HG03520 (cell line): Measurements from ENCODE around the gene GDAP2.
"Not testable (repeated sequence)": the region's sequence is repeated elsewhere in the genome, so short reads cannot be mapped to it uniquely, and the experiment has no call there.

Source experiments
- ATAC-seq: cut with Tn5 transposase; IDR thresholded peaks from one replicate; pipeline ENCODE4 v1.9.1; 2021; ENCODE audit warnings: mild to moderate bottlenecking, moderate library complexity; ENCODE audit not compliant: unreplicated experiment

GDAP2 gene, protein sequence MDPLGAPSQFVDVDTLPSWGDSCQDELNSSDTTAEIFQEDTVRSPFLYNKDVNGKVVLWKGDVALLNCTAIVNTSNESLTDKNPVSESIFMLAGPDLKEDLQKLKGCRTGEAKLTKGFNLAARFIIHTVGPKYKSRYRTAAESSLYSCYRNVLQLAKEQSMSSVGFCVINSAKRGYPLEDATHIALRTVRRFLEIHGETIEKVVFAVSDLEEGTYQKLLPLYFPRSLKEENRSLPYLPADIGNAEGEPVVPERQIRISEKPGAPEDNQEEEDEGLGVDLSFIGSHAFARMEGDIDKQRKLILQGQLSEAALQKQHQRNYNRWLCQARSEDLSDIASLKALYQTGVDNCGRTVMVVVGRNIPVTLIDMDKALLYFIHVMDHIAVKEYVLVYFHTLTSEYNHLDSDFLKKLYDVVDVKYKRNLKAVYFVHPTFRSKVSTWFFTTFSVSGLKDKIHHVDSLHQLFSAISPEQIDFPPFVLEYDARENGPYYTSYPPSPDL

GRCh38 chr1:117929343-117930172, at the start of gene GDAP2, which contains the start of gene WDR3:
TSS of gene GDAP2 (minus strand) at chr1:117929621. CDS start at chr1:117920357, 9,264 bp downstream.
TSS of gene WDR3 (plus strand) at chr1:117929739. CDS start at chr1:117933320, 3,581 bp downstream.
- ATAC-seq, result peak; percentile 94

GRCh38 chr1:117976381-117976780, 47.0 kb upstream of the GDAP2 start:
- no peak for ATAC-seq

DNA sequence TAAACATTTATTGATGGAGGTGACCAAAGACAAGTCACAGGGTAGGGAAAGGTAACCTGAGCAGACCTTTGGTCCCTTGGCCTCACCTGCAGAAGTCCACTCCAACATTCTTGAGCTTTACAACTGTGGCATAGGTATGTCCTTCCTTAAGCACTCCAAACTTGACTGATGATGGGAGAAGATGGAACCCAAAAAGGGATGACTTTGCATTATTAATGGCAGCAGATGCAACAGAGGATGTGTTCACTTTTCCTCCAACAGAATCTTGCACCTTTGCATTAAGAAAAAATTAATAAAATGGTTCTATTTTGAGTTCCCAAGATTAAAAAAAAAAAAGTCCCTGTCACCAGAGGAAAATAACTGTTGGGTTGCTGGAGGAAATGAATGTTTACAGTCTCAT, 42.4 kb upstream of the GDAP2 start:
- no peak for ATAC-seq

- ATAC-seq, result no peak
These were observed 40.8 kb upstream of the GDAP2 start for GRCh38 chr1:117970252-117970651.

GRCh38 chr1:117967881-117968280, 38.5 kb upstream of the GDAP2 start:
- ATAC-seq, result no peak

- no peak for ATAC-seq
These were observed 38.1 kb upstream of the GDAP2 start for GRCh38 chr1:117967477-117967876.

- no peak for ATAC-seq
These were observed 35.0 kb upstream of the GDAP2 start for GRCh38 chr1:117964290-117965038.

DNA sequence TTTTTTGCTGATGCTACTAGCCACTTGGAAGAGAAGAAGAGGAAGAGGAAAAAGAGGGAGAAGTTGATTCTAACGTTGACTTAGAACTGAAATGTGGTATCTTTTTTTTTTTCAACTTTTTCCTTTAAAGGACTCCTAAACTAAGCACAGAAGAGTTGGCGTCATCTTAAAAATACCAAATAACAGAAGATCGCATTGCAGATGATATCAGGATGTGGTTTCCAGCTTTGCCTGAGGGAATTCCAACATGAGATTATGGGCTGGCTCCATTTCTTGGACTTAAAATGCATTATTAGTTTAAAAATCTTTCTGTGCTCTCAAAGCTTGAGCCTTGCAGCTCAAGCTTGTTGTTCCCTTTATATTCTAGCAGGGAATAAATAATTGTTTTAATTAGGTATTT, 29.9 kb upstream of the GDAP2 start:
- no peak for ATAC-seq

DNA sequence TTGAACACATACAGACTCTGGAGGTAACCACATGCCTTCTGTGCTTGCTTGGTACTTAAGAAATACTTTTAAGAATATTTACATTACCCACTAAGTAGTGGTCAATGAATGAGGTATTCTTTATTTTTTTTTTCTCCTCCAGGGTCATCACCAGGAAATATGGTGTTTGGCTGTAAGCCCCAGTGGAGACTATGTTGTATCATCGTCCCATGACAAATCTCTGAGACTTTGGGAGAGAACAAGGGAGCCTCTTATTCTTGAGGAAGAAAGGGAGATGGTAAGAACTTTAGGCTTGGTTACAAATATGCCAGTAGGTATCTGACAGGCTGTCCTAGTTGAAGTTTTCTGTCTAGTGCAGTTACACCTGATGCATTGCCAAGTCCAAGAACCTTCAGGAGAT, 23.0 kb upstream of the GDAP2 start:
- ATAC-seq, result no peak

- ATAC-seq, result no peak
These were observed 12.9 kb upstream of the GDAP2 start for GRCh38 chr1:117942293-117942692.

DNA sequence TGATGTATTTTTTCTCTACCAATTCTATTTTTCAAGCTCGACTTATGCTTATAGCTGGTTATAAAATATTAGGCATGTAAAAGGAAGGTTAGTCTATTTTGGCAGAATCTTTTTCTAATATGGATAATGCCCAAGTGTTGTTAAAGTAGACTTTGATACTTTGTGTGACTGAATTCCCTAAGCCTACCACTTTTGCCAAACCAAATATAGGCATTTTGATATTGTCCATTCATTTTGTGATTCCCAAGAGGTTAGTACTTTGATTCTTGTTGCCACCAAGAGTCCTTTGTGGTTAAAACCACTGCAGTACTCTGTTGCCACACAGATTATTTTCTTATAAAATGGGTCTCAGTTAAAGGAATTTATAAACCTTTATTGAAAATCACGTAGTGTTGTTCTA, 4.3 kb upstream of the GDAP2 start:
- ATAC-seq, result no peak

DNA sequence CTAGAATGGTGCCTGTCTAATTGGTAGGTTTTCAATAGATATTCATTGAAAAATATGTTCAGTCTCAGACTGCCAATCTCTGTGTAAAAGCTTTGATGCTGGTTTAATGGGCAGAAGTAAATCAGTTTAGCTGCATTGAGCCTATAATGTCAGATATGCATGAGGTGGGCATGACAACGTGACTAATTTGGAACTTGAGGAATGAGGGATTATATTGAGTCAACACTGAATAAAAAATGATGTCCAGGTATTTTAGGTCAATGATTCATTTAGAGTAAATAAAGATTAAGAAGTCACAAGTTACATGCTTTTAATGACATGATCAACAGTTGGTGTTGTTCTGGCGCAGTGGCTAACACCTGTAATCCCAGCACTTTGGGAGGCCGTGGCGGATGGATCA, 3.2 kb upstream of the GDAP2 start:
- no peak for ATAC-seq

DNA sequence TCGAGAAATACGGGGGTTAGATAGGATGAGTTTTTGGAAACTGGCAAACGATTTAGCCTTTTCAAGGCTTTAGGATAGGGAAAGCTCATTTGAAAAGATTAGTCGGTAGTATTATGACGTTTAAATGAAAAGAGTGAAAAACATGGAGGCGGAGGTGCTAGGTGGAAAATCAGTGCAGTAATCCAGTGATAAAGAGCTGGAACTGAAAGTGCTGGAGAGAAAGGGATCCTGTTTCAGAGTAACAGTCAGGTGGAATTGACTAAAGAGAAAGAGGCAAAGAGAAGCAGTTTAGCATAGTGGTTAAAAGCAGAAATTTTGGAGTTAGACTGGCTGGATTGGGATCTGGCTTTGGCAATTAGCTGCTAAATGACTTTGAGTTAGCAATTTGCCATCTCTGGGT, 1.1 kb upstream of the GDAP2 start:
- ATAC-seq, result no peak

GRCh38 chr1:117930173-117930447, 689 bp upstream of the GDAP2 start:
- ATAC-seq, result no peak

DNA sequence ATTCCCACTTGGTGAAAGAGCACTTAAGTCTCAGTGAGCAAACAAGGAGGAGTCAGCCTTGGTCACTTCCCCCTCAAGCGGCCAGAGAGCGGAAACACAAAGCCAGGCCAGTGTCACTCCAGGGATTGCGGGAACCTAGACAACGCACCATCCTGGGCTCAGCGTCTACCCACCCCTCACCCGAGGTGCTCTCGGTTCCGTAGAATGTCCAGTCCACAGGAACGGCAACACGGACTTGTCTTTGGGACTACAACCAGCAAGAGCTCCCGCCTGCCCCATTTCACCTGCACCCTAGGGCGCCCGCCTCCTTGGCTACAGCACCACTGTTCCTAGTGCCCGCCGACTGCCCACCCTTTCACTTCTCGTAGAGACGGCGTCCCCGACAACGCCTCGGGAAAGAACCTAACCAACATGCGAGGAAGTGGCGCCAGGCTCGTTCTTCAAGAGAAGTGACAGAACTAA, 509 bp downstream of the GDAP2 start:
- peak; percentile 23 for ATAC-seq

GRCh38 chr1:117925981-117926380, 3.4 kb downstream of the GDAP2 start:
- no peak for ATAC-seq

DNA sequence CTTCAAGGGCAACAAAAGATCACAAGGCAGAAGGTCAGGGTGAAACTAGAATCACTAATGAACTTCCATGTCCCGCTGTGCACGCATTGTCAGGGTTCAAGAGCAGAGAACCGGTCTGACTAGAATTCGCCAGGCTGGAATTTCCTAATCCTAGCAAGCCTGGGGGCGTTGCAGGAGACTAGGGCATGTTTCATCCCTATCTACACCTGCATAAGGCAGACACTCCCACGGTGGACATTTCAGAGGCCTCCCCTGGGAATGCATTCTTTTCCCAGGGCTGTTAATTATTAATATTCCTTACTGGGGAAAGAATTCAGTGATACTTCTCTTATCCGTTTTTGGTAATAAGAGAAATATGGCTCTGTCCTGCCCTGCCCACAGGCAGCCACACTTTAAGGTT, 6.7 kb downstream of the GDAP2 start:
- ATAC-seq, result not testable (repeated sequence)

- ATAC-seq, result no peak
These were observed 7.4 kb downstream of the GDAP2 start for GRCh38 chr1:117921991-117922390.

DNA sequence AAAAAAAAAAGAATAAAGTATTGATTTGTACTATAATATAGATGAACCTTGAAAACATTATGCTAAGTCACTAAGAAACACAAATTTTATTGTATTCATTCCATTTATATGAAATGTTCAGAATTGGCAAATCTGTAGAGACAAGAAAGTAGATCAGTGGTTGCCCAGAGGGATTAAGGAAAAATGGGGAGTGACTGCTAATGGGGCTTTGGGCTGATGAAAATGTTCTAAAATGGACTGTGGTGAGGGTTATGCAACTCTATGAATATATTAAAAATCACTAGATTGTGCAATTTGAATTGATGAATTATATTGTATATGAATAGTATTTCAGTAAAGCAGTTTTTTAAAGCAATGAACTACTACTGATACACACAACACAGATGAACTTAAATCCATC, 10.0 kb downstream of the GDAP2 start:
- no peak for ATAC-seq

- no peak for ATAC-seq
These were observed 18.4 kb downstream of the GDAP2 start for GRCh38 chr1:117911051-117911450.

DNA sequence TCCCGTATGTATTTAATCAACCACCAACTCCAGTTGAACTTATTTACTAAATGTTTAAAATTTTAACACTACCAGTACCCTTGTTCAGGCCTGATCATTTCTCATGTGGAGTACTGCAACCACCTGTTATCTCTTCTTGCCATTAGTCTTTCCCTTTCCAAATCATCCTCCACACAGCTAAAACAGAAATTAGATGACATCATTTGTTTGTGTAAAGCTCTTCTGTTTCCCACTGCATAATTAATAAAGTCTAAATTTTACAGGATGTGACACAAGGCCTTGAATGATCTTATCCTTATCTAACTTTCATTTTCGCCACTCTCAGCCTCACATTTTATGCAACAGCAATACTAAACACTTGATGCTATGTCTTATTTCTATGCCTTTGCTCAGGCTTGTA, 24.4 kb downstream of the GDAP2 start:
- no peak for ATAC-seq
